OCI-LY1 (cell line): ENCODE results near the gene CLN3.

Experiments used
- EZH2 ChIP-seq: fragments of 200-600 bp; sonication (generic), shearing (Covaris generic); IDR thresholded peaks from 2 replicates; pipeline ENCODE4 v1.8.0; 2017; ENCODE audit warnings: borderline replicate concordance, mixed run types, mild to moderate bottlenecking, antibody characterized with exemption, low read length, moderate library complexity, mixed read lengths
- TF ChIP-seq, protein P1 (sequence below): fragments of 200-600 bp; sonication (generic), shearing (Covaris generic); IDR thresholded peaks from 2 replicates; pipeline ENCODE4 v1.5.1; 2017; ENCODE audit warnings: mild to moderate bottlenecking, antibody characterized with exemption, low read length, moderate library complexity, mixed read lengths

DNA sequence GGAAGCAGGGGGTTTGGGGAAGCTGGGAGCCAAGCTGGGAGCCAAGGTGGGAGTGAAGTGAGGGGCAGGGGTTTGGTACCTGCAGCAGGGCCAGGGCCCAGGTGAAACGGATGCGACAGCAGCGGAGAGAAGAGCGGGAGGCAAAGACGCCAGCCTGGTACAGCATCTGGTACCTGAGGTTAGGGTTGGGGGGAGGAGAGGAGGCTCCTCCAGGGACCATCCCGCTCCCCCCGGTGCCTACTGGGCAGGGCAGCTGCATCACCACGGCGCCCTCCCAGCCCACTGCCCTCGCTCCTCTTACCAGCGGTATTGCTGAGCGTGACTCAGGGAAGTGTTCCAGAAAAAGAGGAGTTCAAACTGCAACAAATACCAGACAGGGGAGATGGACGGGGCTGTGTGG is 9.8 kb downstream of the CLN3 start:
- TF ChIP-seq, protein P1, sequence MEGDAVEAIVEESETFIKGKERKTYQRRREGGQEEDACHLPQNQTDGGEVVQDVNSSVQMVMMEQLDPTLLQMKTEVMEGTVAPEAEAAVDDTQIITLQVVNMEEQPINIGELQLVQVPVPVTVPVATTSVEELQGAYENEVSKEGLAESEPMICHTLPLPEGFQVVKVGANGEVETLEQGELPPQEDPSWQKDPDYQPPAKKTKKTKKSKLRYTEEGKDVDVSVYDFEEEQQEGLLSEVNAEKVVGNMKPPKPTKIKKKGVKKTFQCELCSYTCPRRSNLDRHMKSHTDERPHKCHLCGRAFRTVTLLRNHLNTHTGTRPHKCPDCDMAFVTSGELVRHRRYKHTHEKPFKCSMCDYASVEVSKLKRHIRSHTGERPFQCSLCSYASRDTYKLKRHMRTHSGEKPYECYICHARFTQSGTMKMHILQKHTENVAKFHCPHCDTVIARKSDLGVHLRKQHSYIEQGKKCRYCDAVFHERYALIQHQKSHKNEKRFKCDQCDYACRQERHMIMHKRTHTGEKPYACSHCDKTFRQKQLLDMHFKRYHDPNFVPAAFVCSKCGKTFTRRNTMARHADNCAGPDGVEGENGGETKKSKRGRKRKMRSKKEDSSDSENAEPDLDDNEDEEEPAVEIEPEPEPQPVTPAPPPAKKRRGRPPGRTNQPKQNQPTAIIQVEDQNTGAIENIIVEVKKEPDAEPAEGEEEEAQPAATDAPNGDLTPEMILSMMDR = no peak
- no peak for TF ChIP-seq EZH2
